Small intestine (tissue), 7 donors: ENCODE measurements around the gene MAGI1. TPM values are rescaled to one million over a fixed set of nuclear protein-coding genes. Genes with fewer than 3 reads are reported as not detected.

Experiments used
- DNase-seq, 2 donors: peaks; one replicate each; pipeline versions ENCODE4 v3.0.0 to v3.0.0-alpha.2; 2013
- FAIRE-seq: peaks from 2 replicates; lab custom pipeline; 2012; peaks lifted over from hg19 to GRCh38; lab: Jason Lieb, UNC
- H3K27ac ChIP-seq, 3 donors: one replicate each; pipeline ENCODE4 v1.5.1; 2013; ENCODE audit warnings: low read length in 2 of 3, mild to moderate bottlenecking in 2 of 3, control low read depth in 1 of 3, inconsistent platforms in 1 of 3, low read depth in 1 of 3, moderate library complexity in 1 of 3
- H3K27me3 ChIP-seq, 3 donors: one replicate each; pipeline ENCODE4 v1.6.1; 2013; ENCODE audit warnings: low read length in 3 of 3, inconsistent platforms in 1 of 3; ENCODE audit not compliant: control insufficient read depth in 3 of 3, insufficient read depth in 3 of 3
- H3K36me3 ChIP-seq, 3 donors: one replicate each; pipeline ENCODE4 v1.6.1; 2013; ENCODE audit warnings: low read length in 3 of 3, inconsistent platforms in 1 of 3, low read depth in 1 of 3, mild to moderate bottlenecking in 1 of 3, moderate library complexity in 1 of 3; ENCODE audit not compliant: control insufficient read depth in 3 of 3, insufficient read depth in 2 of 3
- H3K4me1 ChIP-seq, 3 donors: one replicate each; pipeline ENCODE4 v1.6.1; 2013; ENCODE audit warnings: low read length in 2 of 3, inconsistent platforms in 1 of 3, low read depth in 1 of 3, mild to moderate bottlenecking in 1 of 3, moderate library complexity in 1 of 3; ENCODE audit not compliant: control insufficient read depth in 3 of 3, insufficient read depth in 2 of 3
- H3K4me3 ChIP-seq, 3 donors: one replicate each; pipeline ENCODE4 v1.5.1; 2013; ENCODE audit warnings: low read length in 3 of 3, control low read depth in 1 of 3, inconsistent platforms in 1 of 3, low read depth in 1 of 3, mild to moderate bottlenecking in 1 of 3, moderate library complexity in 1 of 3
- H3K9me3 ChIP-seq, 2 donors: one replicate each; pipeline ENCODE4 v1.6.1; 2013; ENCODE audit warnings: low read depth in 1 of 2, low read length in 1 of 2; ENCODE audit not compliant: control insufficient read depth in 2 of 2, insufficient read depth in 1 of 2
- WGBS, 3 donors: extraction: QIAGEN DNeasy Blood & Tissue Kit; methylation state at CpG; one replicate each; pipeline ENCODE4 v1.1.7; 2013; 5-methylcytosine and 5-hydroxymethylcytosine counted together
- polyA plus RNA-seq, 4 donors: library from polyadenylated mRNA; stranded (reverse) in 3 of 4; unstranded in 1 of 4; fragments of 200-250 nt in 3 of 4; fragments of 120-200 nt in 1 of 4; gene quantifications; one replicate each; pipeline versions ENCODE4 v1.2.1 to v1.2.3, GENCODE V29; 2013
- donor health status: healthy with polysubstance abuse.
- donor health status: control.
- donor health status: control.
- donor health status: Bipolar disorder and iron deficiency.
- donor health status: healthy.

Gene MAGI1
- polyA plus RNA-seq, 4 donors = 10.0 to 35.1 (median 12.6) TPM

DNA sequence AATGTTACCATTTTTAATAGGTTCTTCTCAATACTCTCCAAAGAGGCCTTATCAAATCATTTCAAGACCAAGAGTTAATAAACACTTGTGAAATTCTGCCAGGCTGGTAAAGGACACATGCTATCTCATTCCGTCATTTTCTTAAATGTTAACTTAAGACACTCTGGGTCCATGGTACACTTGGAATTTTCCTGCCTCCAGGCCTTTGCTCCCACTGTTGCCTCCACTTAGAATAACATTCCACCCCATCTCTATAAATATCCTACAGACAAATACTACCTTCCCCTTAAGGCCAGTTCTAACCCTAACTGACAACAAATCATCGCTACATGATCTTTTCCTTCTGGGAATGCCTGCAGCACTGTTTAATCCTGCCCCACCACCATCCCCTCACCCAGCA, 24.1 kb downstream of the MAGI1 start:
- H3K4me3 ChIP-seq = no peak overlapping the region
- no peaks in the 10 kb centered on the region for H3K27me3 ChIP-seq
- peak overlapping the region in 1 of 3 donors; percentile 73 for H3K27ac ChIP-seq
- FAIRE-seq (no peak), DNase-seq (peak; percentile 52 to 73)
- WGBS, 3 donors = 28 to 46% (median 46%) methylated on average over 2 of the region's 2 CpGs
- H3K36me3 ChIP-seq = no peaks in the 10 kb centered on the region
- peaks cover 3 to 30% (median 8%) of the 10 kb centered on the region in 3 donors for H3K4me1 ChIP-seq
- H3K9me3 ChIP-seq = no peaks in the 10 kb centered on the region

- Histone ChIP-seq H3K27ac (peak overlapping the region in 1 of 3 donors; percentile 73), H3K27me3 (no peaks in the 10 kb centered on the region), H3K9me3 (no peaks in the 10 kb centered on the region), H3K36me3 (no peaks in the 10 kb centered on the region), H3K4me3 (no peak overlapping the region), H3K4me1 (peaks cover 3 to 30% (median 8%) of the 10 kb centered on the region in 3 donors)
- no peak for DNase-seq
- FAIRE-seq = no peak
- 81 to 90% (median 86%) methylated on average over 2 of the region's 2 CpGs for WGBS, 3 donors
These were observed 24.7 kb downstream of the MAGI1 start for GRCh38 chr3:66014056-66014455.

- Histone ChIP-seq H3K9me3 (no peaks in the 10 kb centered on the region), H3K4me3 (no peak overlapping the region), H3K4me1 (peaks cover 3 to 30% (median 8%) of the 10 kb centered on the region in 3 donors), H3K36me3 (no peaks in the 10 kb centered on the region), H3K27me3 (no peaks in the 10 kb centered on the region), H3K27ac (no peak overlapping the region)
- no peak for FAIRE-seq
- WGBS, 3 donors = 81 to 83% (median 81%) methylated on average over 2 of the region's 2 CpGs
- DNase-seq = no peak
These were observed 26.0 kb downstream of the MAGI1 start for GRCh38 chr3:66012711-66013110.

GRCh38 chr3:66010739-66011655, 27.7 kb downstream of the MAGI1 start:
- no peaks in the 10 kb centered on the region for H3K27me3 ChIP-seq
- no peak overlapping the region for H3K4me3 ChIP-seq
- DNase-seq (peak in 1 of 2 donors; percentile 21), FAIRE-seq (no peak)
- 81 to 86% (median 82%) methylated on average over 10 of the region's 10 CpGs for WGBS, 3 donors
- H3K4me1 ChIP-seq = peaks cover 3 to 30% (median 8%) of the 10 kb centered on the region in 3 donors
- no peaks in the 10 kb centered on the region for H3K9me3 ChIP-seq
- H3K36me3 ChIP-seq = no peaks in the 10 kb centered on the region
- no peak overlapping the region for H3K27ac ChIP-seq

DNA sequence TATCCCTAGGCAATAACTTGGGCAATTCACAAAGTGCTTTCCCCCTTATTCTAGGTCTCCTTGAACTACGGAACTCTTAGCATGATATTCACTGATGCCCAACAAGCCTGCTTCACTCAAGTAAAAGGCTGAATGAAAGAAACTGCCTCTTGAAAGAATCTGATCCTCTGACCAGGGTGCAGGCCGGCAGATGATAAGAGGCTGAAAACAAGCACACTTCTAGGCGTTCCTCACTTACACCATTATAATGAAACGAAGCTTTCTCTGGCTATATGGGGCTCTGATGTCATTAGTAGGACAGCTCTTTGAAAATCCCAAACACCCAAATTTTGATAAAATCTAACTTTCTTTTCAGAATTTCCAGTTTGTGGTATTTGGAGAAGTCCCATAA, 28.4 kb downstream of the MAGI1 start:
- Histone ChIP-seq H3K4me3 (no peak overlapping the region), H3K9me3 (no peaks in the 10 kb centered on the region), H3K36me3 (no peaks in the 10 kb centered on the region), H3K27me3 (no peaks in the 10 kb centered on the region), H3K4me1 (peaks cover 3 to 30% (median 8%) of the 10 kb centered on the region in 3 donors), H3K27ac (no peak overlapping the region)
- 75 to 84% (median 84%) methylated on average over 4 of the region's 4 CpGs for WGBS, 3 donors
- FAIRE-seq = no peak
- peak in 1 of 2 donors; percentile 16 for DNase-seq

GRCh38 chr3:66004244-66004643, 34.5 kb downstream of the MAGI1 start:
- Histone ChIP-seq H3K36me3 (peaks cover 0 to 3% (median 0%) of the 10 kb centered on the region in 3 donors), H3K4me3 (no peak overlapping the region), H3K9me3 (no peaks in the 10 kb centered on the region), H3K27me3 (no peaks in the 10 kb centered on the region), H3K4me1 (peaks cover 0 to 3% (median 0%) of the 10 kb centered on the region in 3 donors), H3K27ac (no peak overlapping the region)
- DNase-seq (no peak), FAIRE-seq (no peak)
- 91 to 92% (median 92%) methylated on average over 7 of the region's 7 CpGs for WGBS, 3 donors

DNA sequence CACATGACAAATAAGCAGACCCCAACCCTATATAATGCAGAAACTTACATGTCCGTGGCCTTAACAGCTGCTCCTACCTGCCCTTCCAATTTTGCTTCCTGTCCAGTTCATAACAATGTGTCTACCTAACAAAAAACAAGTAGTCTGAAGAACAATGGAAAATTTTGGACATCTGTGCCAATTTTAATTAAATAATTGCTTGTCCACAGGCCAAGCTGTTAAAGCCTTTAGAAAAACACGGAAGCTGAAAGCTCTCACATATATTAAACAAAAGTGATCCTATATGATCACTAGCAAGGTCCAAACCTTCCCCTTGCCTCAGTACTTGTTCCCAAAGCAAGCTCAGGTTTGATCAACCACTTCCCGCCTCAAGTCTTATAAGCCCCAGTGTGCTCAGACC, 37.1 kb downstream of the MAGI1 start:
- Histone ChIP-seq H3K36me3 (peaks cover 0 to 3% (median 0%) of the 10 kb centered on the region in 3 donors), H3K4me1 (peaks cover 0 to 3% (median 0%) of the 10 kb centered on the region in 3 donors), H3K27me3 (no peaks in the 10 kb centered on the region), H3K4me3 (no peak overlapping the region), H3K9me3 (no peaks in the 10 kb centered on the region), H3K27ac (no peak overlapping the region)
- DNase-seq (no peak), FAIRE-seq (no peak)
- 77% methylated on average over 3 of the region's 3 CpGs for WGBS, 3 donors

- no peak overlapping the region for H3K27ac ChIP-seq
- H3K9me3 ChIP-seq = no peaks in the 10 kb centered on the region
- H3K36me3 ChIP-seq = peaks cover 0 to 3% (median 0%) of the 10 kb centered on the region in 3 donors
- H3K4me1 ChIP-seq = peaks cover 0 to 3% (median 0%) of the 10 kb centered on the region in 3 donors
- no peak overlapping the region for H3K4me3 ChIP-seq
- DNase-seq = no peak
- H3K27me3 ChIP-seq = no peaks in the 10 kb centered on the region
- FAIRE-seq = no peak
These were observed 38.2 kb downstream of the MAGI1 start for GRCh38 chr3:66000506-66000905.
